Measurements from ENCODE around the gene SH3BP5.

GRCh38 chr3:15372918-15373317 lies 40.5 kb upstream of the SH3BP5 start:
- TF ChIP-seq CTCF (IDR thresholded peaks at IDR 0.05 in 2 of 3, conservative IDR thresholded peaks at IDR 0.05 in 1 of 3; ENCODE audit: borderline replicate concordance in 1 of 3, insufficient read depth in 1 of 3, low read depth in 2 of 3, low read length in 2 of 3) (no peak), EZH2 (IDR thresholded peaks at IDR 0.05) (no peak), POLR2AphosphoS5 (IDR thresholded peaks at IDR 0.05; ENCODE audit: low read depth, low read length) (no peak), POLR2A (IDR thresholded peaks at IDR 0.05; ENCODE audit: borderline replicate concordance, extremely low read depth, insufficient read depth, insufficient read length) (no peak), SP1 (IDR thresholded peaks at IDR 0.05; ENCODE audit: low read depth) (no peak), SRF (IDR thresholded peaks at IDR 0.05; ENCODE audit: low read depth) (no peak), CBX3 (IDR thresholded peaks at IDR 0.05; ENCODE audit: low read depth) (no peak), MAX (IDR thresholded peaks at IDR 0.05) (no peak), YY1 (IDR thresholded peaks at IDR 0.05; ENCODE audit: extremely low read depth, insufficient replicate concordance, low read depth, low read length) (no peak), EGR1 (IDR thresholded peaks at IDR 0.05; ENCODE audit: low read depth) (no peak), EZH2phosphoT487 (IDR thresholded peaks at IDR 0.05; ENCODE audit: borderline replicate concordance) (no peak), CEBPB (IDR thresholded peaks at IDR 0.05; ENCODE audit: low read depth) (no peak), REST (IDR thresholded peaks at IDR 0.05; ENCODE audit: low read depth) (no peak)
